Tibial nerve (tissue), 4 donors: Measurements from ENCODE around the gene MKS1.

ENCODE experiments used
- EP300 ChIP-seq, 2 donors: sonication (generic); formaldehyde crosslinking; IDR thresholded peaks; one replicate each; pipeline ENCODE4 v1.6.1; 2017; ENCODE audit warnings: antibody characterized with exemption in 2 of 2, mild to moderate bottlenecking in 1 of 2
- POLR2A ChIP-seq, 2 donors: fragments of 450-650 bp; IDR thresholded peaks; one replicate each; pipeline ENCODE4 v1.6.1; 2017; ENCODE audit warnings: antibody characterized with exemption in 2 of 2, mild to moderate bottlenecking in 2 of 2, moderate library complexity in 2 of 2
- TF ChIP-seq, protein P1 (sequence below), 5 experiments: fragments of 200-600 bp in 3 of 5; fragments of 450-650 bp in 2 of 5; sonication (generic) in 3 of 5; IDR thresholded peaks; one replicate each; pipeline ENCODE4 v1.5.1; 2016 to 2019; ENCODE audit warnings: antibody characterized with exemption in 5 of 5, mild to moderate bottlenecking in 3 of 5, moderate library complexity in 2 of 5

DNA sequence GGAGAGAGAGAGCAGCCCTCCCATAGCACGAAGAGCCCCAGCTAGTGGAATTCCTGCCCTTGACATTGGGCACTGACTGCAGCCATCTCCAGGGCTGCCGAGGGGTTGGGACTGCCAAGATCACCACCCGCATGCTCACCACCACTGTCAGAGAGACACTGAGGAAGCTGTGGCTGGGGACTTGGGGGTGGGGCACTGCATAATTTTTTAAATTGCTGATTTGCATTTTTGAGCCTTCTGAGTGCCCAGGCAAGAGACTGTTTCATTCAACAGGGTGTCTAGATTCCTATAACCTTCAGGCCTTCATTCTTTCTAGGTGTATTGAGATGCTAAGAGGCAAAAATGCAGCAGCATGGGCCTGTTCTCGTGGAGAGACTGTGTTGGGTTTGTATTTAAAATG lies 35.5 kb downstream of the MKS1 start:
- TF ChIP-seq, protein P1, sequence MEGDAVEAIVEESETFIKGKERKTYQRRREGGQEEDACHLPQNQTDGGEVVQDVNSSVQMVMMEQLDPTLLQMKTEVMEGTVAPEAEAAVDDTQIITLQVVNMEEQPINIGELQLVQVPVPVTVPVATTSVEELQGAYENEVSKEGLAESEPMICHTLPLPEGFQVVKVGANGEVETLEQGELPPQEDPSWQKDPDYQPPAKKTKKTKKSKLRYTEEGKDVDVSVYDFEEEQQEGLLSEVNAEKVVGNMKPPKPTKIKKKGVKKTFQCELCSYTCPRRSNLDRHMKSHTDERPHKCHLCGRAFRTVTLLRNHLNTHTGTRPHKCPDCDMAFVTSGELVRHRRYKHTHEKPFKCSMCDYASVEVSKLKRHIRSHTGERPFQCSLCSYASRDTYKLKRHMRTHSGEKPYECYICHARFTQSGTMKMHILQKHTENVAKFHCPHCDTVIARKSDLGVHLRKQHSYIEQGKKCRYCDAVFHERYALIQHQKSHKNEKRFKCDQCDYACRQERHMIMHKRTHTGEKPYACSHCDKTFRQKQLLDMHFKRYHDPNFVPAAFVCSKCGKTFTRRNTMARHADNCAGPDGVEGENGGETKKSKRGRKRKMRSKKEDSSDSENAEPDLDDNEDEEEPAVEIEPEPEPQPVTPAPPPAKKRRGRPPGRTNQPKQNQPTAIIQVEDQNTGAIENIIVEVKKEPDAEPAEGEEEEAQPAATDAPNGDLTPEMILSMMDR (IDR thresholded peaks at IDR 0.05) = no peak
- TF ChIP-seq EP300 (IDR thresholded peaks at IDR 0.05) = no peak
- no peak for TF ChIP-seq POLR2A (IDR thresholded peaks at IDR 0.05)
